Uterus (tissue), 2 donors: Measurements from ENCODE around the gene PROX1.

Experiments used
- CTCF ChIP-seq, 4 experiments: fragments of 200-600 bp in 2 of 4; fragments of 450-650 bp in 2 of 4; sonication (generic) in 2 of 4; IDR thresholded peaks; one replicate each; pipeline ENCODE4 v1.5.1; 2016 to 2019; ENCODE audit warnings: antibody characterized with exemption in 4 of 4, mild to moderate bottlenecking in 2 of 4, moderate library complexity in 1 of 4
- POLR2A ChIP-seq, 2 donors: fragments of 450-650 bp; IDR thresholded peaks; one replicate each; pipeline ENCODE4 v1.6.1; 2016; ENCODE audit warnings: antibody characterized with exemption in 2 of 2, mild to moderate bottlenecking in 1 of 2, moderate library complexity in 1 of 2

GRCh38 chr1:213984387-213985208, 3.2 kb upstream of the PROX1 start:
- TF ChIP-seq POLR2A (IDR thresholded peaks at IDR 0.05) (no peak), CTCF (IDR thresholded peaks at IDR 0.05) (no peak)
